Heart left ventricle (tissue), 13 donors: ENCODE data around the gene A2ML1.
"Not testable (repeated sequence)": the region's sequence is repeated elsewhere in the genome, so short reads cannot be mapped to it uniquely, and the experiment has no call there.

Experiments
- POLR2A ChIP-seq, 2 donors: fragments of 450-650 bp; IDR thresholded peaks; one replicate each; pipeline ENCODE4 v1.6.1; 2017; ENCODE audit warnings: antibody characterized with exemption in 2 of 2, mild to moderate bottlenecking in 2 of 2, moderate library complexity in 2 of 2
- TF ChIP-seq, protein P1 (sequence below), 12 donors: fragments of 200-600 bp; sonication (generic) in 4 of 12; IDR thresholded peaks; one replicate each; pipeline versions ENCODE4 v1.5.0 to v1.8.0; 2018 to 2022; ENCODE audit warnings: antibody characterized with exemption in 12 of 12, mild to moderate bottlenecking in 5 of 12
- donor health status: ischemic (EF 13 %, LVEDD 7.1; RV severe dilation, severe dysfunction).
- donor health status: DM: no; HTN: yes; CAD: no.
- donor health status: DM: no; HTN: no; CAD: no.
- donor health status: ischemic (EF 25% LVEDD 6.9; RV normal size, moderate dysfunction).
- donor health status: ischemic (EF 25% LVEDD 5.7; RV mildly dilated, moderate dysfunction).
- donor health status: ischemic (EF 35%, LVEDD 5.7; RV mildly dilated, moderate dysfunction).
- donor health status: nonischemic (EF 11% LVEDD 7.7; RV severe dilation, severe dysfunction).
- donor health status: DM: yes; HTN: yes; CAD: no.
- donor health status: PGD.
- donor health status: ischemic (EF 29% LVEDD 5.4; RV normal size, mild dysfunction).
- donor health status: nonischemic (EF 23%, LVEDD 6.1; RV moderate dilation, normal function).

- TF ChIP-seq, protein P1, sequence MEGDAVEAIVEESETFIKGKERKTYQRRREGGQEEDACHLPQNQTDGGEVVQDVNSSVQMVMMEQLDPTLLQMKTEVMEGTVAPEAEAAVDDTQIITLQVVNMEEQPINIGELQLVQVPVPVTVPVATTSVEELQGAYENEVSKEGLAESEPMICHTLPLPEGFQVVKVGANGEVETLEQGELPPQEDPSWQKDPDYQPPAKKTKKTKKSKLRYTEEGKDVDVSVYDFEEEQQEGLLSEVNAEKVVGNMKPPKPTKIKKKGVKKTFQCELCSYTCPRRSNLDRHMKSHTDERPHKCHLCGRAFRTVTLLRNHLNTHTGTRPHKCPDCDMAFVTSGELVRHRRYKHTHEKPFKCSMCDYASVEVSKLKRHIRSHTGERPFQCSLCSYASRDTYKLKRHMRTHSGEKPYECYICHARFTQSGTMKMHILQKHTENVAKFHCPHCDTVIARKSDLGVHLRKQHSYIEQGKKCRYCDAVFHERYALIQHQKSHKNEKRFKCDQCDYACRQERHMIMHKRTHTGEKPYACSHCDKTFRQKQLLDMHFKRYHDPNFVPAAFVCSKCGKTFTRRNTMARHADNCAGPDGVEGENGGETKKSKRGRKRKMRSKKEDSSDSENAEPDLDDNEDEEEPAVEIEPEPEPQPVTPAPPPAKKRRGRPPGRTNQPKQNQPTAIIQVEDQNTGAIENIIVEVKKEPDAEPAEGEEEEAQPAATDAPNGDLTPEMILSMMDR (IDR thresholded peaks at IDR 0.05): not testable (repeated sequence)
- TF ChIP-seq POLR2A (IDR thresholded peaks at IDR 0.05): not testable (repeated sequence)
These were observed 12.3 kb upstream of the A2ML1 start for GRCh38 chr12:8810112-8810511.
